GM11168 (cell line): ENCODE results near the gene OGDH.

ENCODE experiments used
- in situ Hi-C: fragments of 300-500 bp; cut with MboI; formaldehyde crosslinking; loops from one replicate; pipeline ENCODE4 v1.12.0; 2022; ENCODE audit warnings: low sequenced_read_pairs; ENCODE audit not compliant: unreplicated experiment

Gene OGDH

GRCh38 chr7:44754802-44755697, 148.6 kb downstream of the OGDH start:
- in situ Hi-C loops, result loop anchor here (25.0 kb wide), 1 partner anchor 168 kb away; the partner anchor contains the start of gene TMED4

- in situ Hi-C loops, result loop anchor here (25.0 kb wide), 1 partner anchor 169 kb away; the partner anchor contains the start of gene TMED4
Observed at GRCh38 chr7:44755698-44756627, 149.5 kb downstream of the OGDH start.

- in situ Hi-C loops, result loop anchor here (25.0 kb wide), 1 partner anchor 170 kb away; the partner anchor contains the start of gene TMED4
Observed at GRCh38 chr7:44756904-44757303, 150.5 kb downstream of the OGDH start.

GRCh38 chr7:44757311-44757710, 150.9 kb downstream of the OGDH start:
- in situ Hi-C loops, result loop anchor here (25.0 kb wide), 1 partner anchor 170 kb away; the partner anchor contains the start of gene TMED4

- in situ Hi-C loops, result loop anchor here (25.0 kb wide), 1 partner anchor 170 kb away; the partner anchor contains the start of gene TMED4
Observed at GRCh38 chr7:44757739-44758138, 151.3 kb downstream of the OGDH start.
